H1 (cell line): Measurements from ENCODE around the gene PHF13. TPM values are rescaled to one million over a fixed set of nuclear protein-coding genes. Genes with fewer than 3 reads are reported as not detected.

Source experiments
- BACH1 ChIP-seq: IDR thresholded peaks from 2 replicates; pipeline ENCODE4 v1.6.1; 2012; ENCODE audit warnings: low read length, improper control_type of control experiment
- CHD1 ChIP-seq: IDR thresholded peaks from 2 replicates; pipeline ENCODE4 v1.6.1; 2012; ENCODE audit warnings: low read depth, low read length, improper control_type of control experiment
- EZH2 ChIP-seq: fragments of 200-600 bp; sonication (generic); IDR thresholded peaks from 2 replicates; pipeline ENCODE4 v1.7.1; 2012; ENCODE audit warnings: low read depth, mild to moderate bottlenecking, moderate library complexity, low read length, inconsistent platforms; ENCODE audit not compliant: severe bottlenecking
- GTF2F1 ChIP-seq: IDR thresholded peaks from 2 replicates; pipeline ENCODE4 v1.6.1; 2012; ENCODE audit warnings: low read depth, low read length, improper control_type of control experiment, borderline replicate concordance
- RAD21 ChIP-seq, 2 experiments: IDR thresholded peaks in 1 of 2; conservative IDR thresholded peaks in 1 of 2; 2 replicates each; pipeline ENCODE4 v1.6.1; 2011; ENCODE audit warnings: low read depth in 2 of 2, low read length in 2 of 2, improper control_type of control experiment in 1 of 2, inconsistent platforms in 1 of 2, mild to moderate bottlenecking in 1 of 2, moderate library complexity in 1 of 2
- RXRA ChIP-seq: IDR thresholded peaks from 2 replicates; pipeline ENCODE4 v1.6.1; 2011; ENCODE audit warnings: low read depth, mild to moderate bottlenecking, low read length, moderate library complexity; ENCODE audit not compliant: insufficient read depth
- SP1 ChIP-seq: IDR thresholded peaks from 2 replicates; pipeline ENCODE4 v1.6.1; 2011; ENCODE audit warnings: low read depth, low read length
- TAF1 ChIP-seq: IDR thresholded peaks from 2 replicates; pipeline ENCODE4 v1.6.1; 2011; ENCODE audit warnings: mild to moderate bottlenecking, low read depth, low read length
- TBP ChIP-seq: IDR thresholded peaks from 2 replicates; pipeline ENCODE4 v1.6.1; 2011; ENCODE audit warnings: low read depth, low read length, improper control_type of control experiment
- polyA plus RNA-seq, 7 experiments: library from polyadenylated mRNA; depleted of rRNA in 3 of 7; stranded (reverse) in 5 of 7; unstranded in 2 of 7; fragments of >200 nt in 5 of 7; fragments of 200-250 nt in 2 of 7; gene quantifications; 1 replicate in 5 of 7; 2 replicates in 1 of 7; 4 replicates in 1 of 7; pipeline versions ENCODE4 v1.2.1 to v1.2.3, GENCODE V29; 2011 to 2013; ENCODE audit warnings: missing spikeins in 2 of 7, mixed read lengths in 2 of 7
- total RNA-seq: library from RNA; stranded (reverse); fragmentation: NEBNext Ultra II Directional; extraction: Animal tissue kit (Norgen Biotek cat#: 25700); gene quantifications from 2 replicates; pipeline ENCODE4 v1.2.1, GENCODE V29; 2021
- TF ChIP-seq, protein P1 (sequence below): fragments of 300-600 bp; sonication (generic); IDR thresholded peaks from 2 replicates; pipeline ENCODE4 v1.7.1; 2012; ENCODE audit warnings: low read length, moderate library complexity, mild to moderate bottlenecking, inconsistent platforms; ENCODE audit not compliant: insufficient replicate concordance
- TF ChIP-seq, protein P2 (sequence below): IDR thresholded peaks from 2 replicates; pipeline ENCODE4 v1.6.1; 2012; ENCODE audit warnings: inconsistent platforms

Gene PHF13
- total and polyA plus RNA-seq, 2 of the 8 experiments (the other 6 are each of a cell fraction or from before 2014, with no cell fraction given) = 11.7 to 39.6 TPM

DNA sequence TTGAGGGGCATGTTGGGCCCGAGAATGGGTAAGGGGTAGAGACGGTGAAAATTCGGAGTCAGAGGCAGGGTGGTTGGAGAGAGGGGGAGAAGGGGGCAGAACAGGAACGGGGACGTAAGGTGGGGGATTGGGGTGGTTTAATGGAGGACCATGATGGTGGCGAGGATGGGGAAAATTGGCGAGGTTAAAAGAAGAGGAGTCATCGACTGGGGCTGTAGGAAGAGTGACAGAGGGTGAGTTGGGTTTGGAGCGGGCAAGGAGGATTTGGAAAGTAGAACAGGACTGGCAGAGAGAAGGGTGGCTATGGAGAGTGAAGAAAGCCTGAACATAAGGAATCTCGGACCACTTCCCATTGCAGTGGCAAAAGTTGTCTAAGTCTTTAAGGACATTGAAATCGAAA is 44.5 kb upstream of the PHF13 start (continued):
- TF ChIP-seq, protein P1, sequence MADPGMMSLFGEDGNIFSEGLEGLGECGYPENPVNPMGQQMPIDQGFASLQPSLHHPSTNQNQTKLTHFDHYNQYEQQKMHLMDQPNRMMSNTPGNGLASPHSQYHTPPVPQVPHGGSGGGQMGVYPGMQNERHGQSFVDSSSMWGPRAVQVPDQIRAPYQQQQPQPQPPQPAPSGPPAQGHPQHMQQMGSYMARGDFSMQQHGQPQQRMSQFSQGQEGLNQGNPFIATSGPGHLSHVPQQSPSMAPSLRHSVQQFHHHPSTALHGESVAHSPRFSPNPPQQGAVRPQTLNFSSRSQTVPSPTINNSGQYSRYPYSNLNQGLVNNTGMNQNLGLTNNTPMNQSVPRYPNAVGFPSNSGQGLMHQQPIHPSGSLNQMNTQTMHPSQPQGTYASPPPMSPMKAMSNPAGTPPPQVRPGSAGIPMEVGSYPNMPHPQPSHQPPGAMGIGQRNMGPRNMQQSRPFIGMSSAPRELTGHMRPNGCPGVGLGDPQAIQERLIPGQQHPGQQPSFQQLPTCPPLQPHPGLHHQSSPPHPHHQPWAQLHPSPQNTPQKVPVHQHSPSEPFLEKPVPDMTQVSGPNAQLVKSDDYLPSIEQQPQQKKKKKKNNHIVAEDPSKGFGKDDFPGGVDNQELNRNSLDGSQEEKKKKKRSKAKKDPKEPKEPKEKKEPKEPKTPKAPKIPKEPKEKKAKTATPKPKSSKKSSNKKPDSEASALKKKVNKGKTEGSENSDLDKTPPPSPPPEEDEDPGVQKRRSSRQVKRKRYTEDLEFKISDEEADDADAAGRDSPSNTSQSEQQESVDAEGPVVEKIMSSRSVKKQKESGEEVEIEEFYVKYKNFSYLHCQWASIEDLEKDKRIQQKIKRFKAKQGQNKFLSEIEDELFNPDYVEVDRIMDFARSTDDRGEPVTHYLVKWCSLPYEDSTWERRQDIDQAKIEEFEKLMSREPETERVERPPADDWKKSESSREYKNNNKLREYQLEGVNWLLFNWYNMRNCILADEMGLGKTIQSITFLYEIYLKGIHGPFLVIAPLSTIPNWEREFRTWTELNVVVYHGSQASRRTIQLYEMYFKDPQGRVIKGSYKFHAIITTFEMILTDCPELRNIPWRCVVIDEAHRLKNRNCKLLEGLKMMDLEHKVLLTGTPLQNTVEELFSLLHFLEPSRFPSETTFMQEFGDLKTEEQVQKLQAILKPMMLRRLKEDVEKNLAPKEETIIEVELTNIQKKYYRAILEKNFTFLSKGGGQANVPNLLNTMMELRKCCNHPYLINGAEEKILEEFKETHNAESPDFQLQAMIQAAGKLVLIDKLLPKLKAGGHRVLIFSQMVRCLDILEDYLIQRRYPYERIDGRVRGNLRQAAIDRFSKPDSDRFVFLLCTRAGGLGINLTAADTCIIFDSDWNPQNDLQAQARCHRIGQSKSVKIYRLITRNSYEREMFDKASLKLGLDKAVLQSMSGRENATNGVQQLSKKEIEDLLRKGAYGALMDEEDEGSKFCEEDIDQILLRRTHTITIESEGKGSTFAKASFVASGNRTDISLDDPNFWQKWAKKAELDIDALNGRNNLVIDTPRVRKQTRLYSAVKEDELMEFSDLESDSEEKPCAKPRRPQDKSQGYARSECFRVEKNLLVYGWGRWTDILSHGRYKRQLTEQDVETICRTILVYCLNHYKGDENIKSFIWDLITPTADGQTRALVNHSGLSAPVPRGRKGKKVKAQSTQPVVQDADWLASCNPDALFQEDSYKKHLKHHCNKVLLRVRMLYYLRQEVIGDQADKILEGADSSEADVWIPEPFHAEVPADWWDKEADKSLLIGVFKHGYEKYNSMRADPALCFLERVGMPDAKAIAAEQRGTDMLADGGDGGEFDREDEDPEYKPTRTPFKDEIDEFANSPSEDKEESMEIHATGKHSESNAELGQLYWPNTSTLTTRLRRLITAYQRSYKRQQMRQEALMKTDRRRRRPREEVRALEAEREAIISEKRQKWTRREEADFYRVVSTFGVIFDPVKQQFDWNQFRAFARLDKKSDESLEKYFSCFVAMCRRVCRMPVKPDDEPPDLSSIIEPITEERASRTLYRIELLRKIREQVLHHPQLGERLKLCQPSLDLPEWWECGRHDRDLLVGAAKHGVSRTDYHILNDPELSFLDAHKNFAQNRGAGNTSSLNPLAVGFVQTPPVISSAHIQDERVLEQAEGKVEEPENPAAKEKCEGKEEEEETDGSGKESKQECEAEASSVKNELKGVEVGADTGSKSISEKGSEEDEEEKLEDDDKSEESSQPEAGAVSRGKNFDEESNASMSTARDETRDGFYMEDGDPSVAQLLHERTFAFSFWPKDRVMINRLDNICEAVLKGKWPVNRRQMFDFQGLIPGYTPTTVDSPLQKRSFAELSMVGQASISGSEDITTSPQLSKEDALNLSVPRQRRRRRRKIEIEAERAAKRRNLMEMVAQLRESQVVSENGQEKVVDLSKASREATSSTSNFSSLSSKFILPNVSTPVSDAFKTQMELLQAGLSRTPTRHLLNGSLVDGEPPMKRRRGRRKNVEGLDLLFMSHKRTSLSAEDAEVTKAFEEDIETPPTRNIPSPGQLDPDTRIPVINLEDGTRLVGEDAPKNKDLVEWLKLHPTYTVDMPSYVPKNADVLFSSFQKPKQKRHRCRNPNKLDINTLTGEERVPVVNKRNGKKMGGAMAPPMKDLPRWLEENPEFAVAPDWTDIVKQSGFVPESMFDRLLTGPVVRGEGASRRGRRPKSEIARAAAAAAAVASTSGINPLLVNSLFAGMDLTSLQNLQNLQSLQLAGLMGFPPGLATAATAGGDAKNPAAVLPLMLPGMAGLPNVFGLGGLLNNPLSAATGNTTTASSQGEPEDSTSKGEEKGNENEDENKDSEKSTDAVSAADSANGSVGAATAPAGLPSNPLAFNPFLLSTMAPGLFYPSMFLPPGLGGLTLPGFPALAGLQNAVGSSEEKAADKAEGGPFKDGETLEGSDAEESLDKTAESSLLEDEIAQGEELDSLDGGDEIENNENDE = no peak
- TF ChIP-seq CHD1 = no peak
- TF ChIP-seq, protein P2, sequence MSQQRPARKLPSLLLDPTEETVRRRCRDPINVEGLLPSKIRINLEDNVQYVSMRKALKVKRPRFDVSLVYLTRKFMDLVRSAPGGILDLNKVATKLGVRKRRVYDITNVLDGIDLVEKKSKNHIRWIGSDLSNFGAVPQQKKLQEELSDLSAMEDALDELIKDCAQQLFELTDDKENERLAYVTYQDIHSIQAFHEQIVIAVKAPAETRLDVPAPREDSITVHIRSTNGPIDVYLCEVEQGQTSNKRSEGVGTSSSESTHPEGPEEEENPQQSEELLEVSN = no peak
- no peak for TF ChIP-seq TAF1
- TF ChIP-seq GTF2F1 = no peak
- TF ChIP-seq BACH1 = no peak
- TF ChIP-seq SP1 = no peak
- no peak for TF ChIP-seq RXRA
- no peak for TF ChIP-seq EZH2
- no peak for TF ChIP-seq RAD21 (IDR thresholded peaks at IDR 0.05 in 1 of 2, conservative IDR thresholded peaks at IDR 0.05 in 1 of 2; ENCODE audit: low read depth in 2 of 2, low read length in 2 of 2)
- TF ChIP-seq TBP = no peak
